ENCODE measurements around the gene ARMC3.
A peak's percentile ranks its signal among the peaks of the same experiment; 100 is the strongest.

The ARMC3 gene

DNA sequence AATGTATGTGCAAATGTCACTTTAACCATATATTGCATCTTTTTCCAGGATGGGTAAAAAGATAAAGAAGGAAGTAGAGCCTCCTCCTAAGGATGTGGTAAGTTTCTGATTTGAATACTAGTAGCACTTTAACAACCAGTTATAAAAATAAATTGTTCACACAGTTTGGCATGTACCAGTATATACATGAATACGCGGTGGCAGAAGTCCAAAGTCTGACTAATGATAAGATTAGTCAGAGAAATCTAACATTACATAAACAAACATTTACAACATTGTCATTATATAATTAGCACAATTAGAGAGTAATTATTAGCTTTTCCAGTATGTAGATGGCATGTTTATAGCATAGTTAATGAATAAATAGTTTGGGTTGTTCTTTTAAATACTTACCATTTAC, 4.1 kb downstream of the ARMC3 start:
- no peak for DNase-seq

GRCh38 chr10:22932626-22933370, 4.9 kb downstream of the ARMC3 start:
- no peak for DNase-seq

DNA sequence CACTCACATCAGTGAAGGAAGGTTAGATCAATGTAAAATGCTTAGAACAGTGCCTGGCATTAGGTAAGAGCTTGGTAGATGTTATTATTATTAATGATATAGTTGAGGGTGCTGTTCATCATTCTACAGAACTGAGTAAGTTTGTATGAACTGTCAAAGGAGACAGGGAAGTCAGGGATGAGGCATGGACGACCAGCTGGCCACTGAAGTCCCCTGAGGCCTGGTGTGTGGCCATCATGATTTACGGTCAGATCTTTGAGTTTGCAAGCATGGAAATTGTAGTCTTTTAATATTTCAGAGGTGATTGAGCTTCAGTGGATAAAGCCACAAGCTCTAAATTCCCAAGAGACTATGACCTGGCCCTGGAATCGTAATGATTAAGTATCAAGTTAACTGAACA, 6.9 kb downstream of the ARMC3 start:
- DNase-seq: no peak

DNA sequence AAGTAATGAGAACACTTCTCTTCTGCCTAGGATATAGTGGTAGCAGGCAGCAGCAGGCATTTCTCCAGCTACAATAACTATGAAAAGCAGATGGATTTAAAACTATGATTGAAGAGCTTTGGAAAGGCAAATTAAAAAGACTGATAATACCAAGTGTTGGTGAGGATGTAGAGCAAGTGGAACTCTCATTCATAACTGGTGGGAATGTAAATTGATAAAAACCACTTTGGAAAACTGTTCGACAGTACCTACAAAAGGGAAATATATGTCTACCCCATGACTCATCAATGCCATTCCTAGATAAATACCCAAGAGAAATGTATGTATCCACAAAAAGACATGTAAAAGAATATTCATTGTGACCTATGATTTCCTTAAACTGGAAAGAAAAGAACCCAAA, 14.6 kb downstream of the ARMC3 start:
- DNase-seq: no peak

- no peak for DNase-seq
These were observed 18.3 kb downstream of the ARMC3 start for GRCh38 chr10:22945934-22946673.

- no peak for DNase-seq
These were observed 27.1 kb downstream of the ARMC3 start for GRCh38 chr10:22954970-22955369.

GRCh38 chr10:22958338-22958737, 30.5 kb downstream of the ARMC3 start:
- DNase-seq: no peak

DNA sequence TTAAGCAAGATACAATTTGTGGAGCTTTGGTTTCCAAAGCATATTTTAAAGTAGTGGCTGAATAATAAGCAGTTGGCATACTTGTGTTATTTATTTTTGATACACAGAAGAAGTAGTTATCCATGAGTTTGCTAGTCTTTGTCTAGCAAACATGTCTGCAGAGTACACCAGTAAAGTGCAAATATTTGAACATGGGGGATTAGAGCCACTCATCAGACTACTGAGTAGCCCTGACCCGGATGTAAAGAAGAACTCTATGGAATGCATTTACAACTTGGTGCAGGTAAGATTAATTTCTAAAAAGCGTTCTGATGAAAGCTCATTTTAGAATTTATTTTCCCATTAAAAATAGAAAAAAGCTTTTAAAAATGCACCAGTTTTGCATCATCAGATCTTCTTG, 31.4 kb downstream of the ARMC3 start:
- no peak for DNase-seq

- DNase-seq: no peak
These were observed 32.1 kb downstream of the ARMC3 start for GRCh38 chr10:22959950-22960349.

DNA sequence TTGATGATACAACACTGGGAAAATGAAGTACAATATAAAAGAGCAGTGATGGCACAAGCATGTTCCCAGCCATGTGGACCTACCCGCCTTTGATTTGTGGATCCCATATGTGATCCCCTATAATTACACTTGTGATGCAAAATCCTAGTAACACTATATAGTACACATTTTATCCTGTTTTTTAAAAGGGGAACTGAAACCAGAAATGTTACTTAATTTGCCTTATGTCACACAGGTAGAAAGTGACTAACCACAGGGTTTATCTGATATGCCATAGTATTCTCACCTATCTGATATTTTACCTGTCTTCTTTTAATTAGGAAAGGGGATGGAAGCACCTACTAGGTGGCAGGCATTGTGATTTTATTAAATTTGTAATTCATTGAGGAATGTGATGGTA, 35.0 kb downstream of the ARMC3 start:
- no peak for DNase-seq

- DNase-seq: no peak
These were observed 41.9 kb downstream of the ARMC3 start for GRCh38 chr10:22969704-22970103.

GRCh38 chr10:22976534-22976933, 48.7 kb downstream of the ARMC3 start:
- no peak for DNase-seq

GRCh38 chr10:22977751-22978150, 49.9 kb downstream of the ARMC3 start:
- no peak for DNase-seq

- peak; percentile 36 for DNase-seq
These were observed 50.4 kb downstream of the ARMC3 start for GRCh38 chr10:22978287-22978686.

GRCh38 chr10:22978918-22979317, 51.1 kb downstream of the ARMC3 start:
- no peak for DNase-seq

DNA sequence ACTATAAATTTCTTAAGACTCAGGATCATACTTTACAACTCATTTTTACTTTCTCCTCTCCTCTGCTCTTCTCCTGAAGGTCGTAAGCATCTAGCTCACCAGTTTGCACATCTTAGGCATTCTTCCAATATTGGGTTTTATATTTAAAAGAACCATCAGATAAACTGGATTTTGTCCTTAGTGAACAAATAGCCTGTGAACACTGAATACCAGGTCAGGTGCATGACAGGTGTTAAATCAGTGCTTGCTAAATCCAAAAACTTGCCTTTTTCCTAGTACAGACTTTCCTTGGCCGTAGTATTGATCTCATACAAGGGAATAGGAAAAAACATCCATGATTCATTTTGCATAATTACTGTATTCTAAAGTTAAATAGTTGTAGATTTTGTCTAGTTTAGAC, 53.0 kb downstream of the ARMC3 start:
- DNase-seq: no peak

DNA sequence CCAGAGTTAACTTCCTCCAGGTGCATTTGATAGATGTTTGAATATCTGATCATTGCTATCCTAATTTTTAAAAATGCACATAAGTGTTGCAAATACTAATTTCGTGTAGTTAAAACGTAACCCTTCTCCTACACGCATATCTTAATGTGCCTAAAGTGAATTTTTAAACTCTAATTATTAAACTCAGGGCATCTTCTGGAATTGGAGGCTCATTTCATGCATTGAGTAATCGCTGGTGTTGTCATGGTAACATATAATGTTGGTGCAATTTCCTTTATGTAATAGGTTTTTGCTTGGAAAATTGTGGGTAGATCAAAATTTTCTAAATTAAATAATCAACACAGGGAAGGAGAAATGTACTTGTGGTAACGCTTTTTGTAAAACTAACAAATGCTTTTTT, 56.2 kb downstream of the ARMC3 start:
- DNase-seq: no peak

DNA sequence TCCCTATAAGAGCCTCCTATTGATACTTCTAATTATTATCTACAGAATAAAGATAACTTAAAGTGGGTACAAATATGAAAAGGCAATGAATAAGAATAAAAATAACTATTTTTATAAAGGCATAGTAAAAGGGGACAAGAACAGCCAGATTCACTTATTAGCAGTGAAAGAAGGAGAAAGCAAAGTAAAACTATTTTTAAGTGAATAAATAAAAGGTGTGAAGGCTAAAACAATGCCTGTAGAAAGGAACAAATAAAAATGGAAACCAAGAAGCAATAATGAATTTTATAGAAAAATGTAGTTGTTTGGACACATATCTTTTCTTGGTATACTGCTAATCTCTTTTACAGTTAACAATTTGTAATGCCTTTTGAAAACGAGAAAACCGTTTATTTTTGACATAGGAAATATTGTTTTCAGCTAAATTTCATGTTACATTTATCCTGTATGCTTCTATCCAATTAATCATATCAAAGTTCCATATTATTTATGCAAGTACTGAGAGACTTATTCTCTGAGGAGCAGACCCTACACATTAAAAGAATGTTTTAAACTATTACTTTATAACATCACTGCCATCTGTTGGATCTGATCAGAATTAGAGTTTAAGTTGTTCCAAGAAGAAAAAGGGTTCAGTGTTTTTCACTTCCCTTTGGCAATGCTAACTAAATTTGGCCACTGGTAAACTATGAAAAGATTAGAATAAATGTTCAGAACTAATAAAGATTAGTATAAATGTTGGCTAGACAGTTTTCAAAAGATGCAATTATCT, 59.1 kb downstream of the ARMC3 start:
- DNase-seq: peak; percentile 23

GRCh38 chr10:22988581-22989360, 60.9 kb downstream of the ARMC3 start:
- peak; percentile 77 for DNase-seq

DNA sequence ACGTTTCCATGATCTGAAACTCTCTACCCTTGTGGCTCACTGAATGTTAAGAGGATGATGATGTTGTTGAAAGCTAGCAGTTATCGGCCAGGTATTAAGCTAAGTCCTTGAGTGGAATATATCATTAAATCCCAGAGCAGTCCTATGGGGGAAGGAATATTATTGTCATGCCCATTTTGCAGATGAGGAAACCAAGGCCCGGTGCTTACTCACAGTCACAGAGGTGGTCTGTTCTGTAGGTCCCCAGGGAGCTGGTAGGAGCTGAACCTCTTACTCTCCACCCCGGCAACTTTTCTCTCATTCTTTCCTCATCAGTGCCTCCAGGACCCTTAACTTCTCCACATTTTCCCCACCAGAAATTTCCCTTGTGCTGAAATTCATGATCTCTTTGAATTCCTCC, 62.6 kb downstream of the ARMC3 start:
- DNase-seq: no peak

GRCh38 chr10:22992075-22992474, 64.2 kb downstream of the ARMC3 start:
- DNase-seq: no peak

GRCh38 chr10:22992621-22993020, 64.8 kb downstream of the ARMC3 start:
- no peak for DNase-seq

- no peak for DNase-seq
These were observed 65.5 kb downstream of the ARMC3 start for GRCh38 chr10:22993314-22993713.

Measured in NCI-H82 (cell line).